A673 (cell line): ENCODE measurements around the gene NFIB. TPM values are rescaled to one million over a fixed set of nuclear protein-coding genes. Genes with fewer than 3 reads are reported as not detected.
A peak's percentile ranks its signal among the peaks of the same experiment; 100 is the strongest.

Experiments used
- BruUV-seq: library from RNA; stranded (reverse); fragments of 400-500 nt; replicated peaks from 2 replicates; lab custom pipeline; 2021; lab: Mats Ljungman, UMichigan
- CTCF ChIA-PET: fragments of 300-600 bp; sonication (Branson Sonifier 250); formaldehyde crosslinking; loops from one replicate; lab custom pipeline; 2022; ENCODE audit warnings: antibody characterized with exemption; lab: Charles Lee
- POLR2A ChIA-PET: fragments of 300-600 bp; sonication (Branson Sonifier 250); formaldehyde crosslinking; loops from one replicate; lab custom pipeline; 2022; ENCODE audit warnings: antibody characterized with exemption; ENCODE audit not compliant: low non-redundant PET; lab: Charles Lee
- DNase-seq: peaks from one replicate; pipeline ENCODE4 v3.0.0-alpha.2; 2015; ENCODE audit warnings: low spot score
- H3K27ac ChIP-seq: fragments of 200-600 bp; sonication (generic); 2 replicates; pipeline ENCODE4 v1.5.1; 2016; ENCODE audit warnings: mixed run types, low read depth, mild to moderate bottlenecking, mixed read lengths, antibody characterized with exemption, low read length; ENCODE audit not compliant: poor library complexity, severe bottlenecking
- H3K27me3 ChIP-seq: fragments of 200-600 bp; sonication (generic); replicated peaks from 2 replicates; pipeline ENCODE4 v1.6.1; 2017; ENCODE audit warnings: mixed run types, low read depth, mild to moderate bottlenecking, mixed read lengths, antibody characterized with exemption, low read length; ENCODE audit not compliant: insufficient read depth, poor library complexity
- H3K36me3 ChIP-seq: fragments of 200-600 bp; sonication (generic); 2 replicates; pipeline ENCODE4 v1.6.1; 2016; ENCODE audit warnings: mixed run types, mild to moderate bottlenecking, mixed read lengths, antibody characterized with exemption, low read length; ENCODE audit not compliant: insufficient read depth, poor library complexity, severe bottlenecking
- H3K4me1 ChIP-seq: fragments of 200-600 bp; sonication (generic); 2 replicates; pipeline ENCODE4 v1.6.1; 2017; ENCODE audit warnings: mixed run types, mild to moderate bottlenecking, mixed read lengths, antibody characterized with exemption, low read length; ENCODE audit not compliant: insufficient read depth, poor library complexity, severe bottlenecking
- H3K4me3 ChIP-seq: fragments of 200-600 bp; sonication (generic); 2 replicates; pipeline ENCODE4 v1.5.1; 2016; ENCODE audit warnings: low read depth, mixed run types, mild to moderate bottlenecking, mixed read lengths, low read length; ENCODE audit not compliant: poor library complexity, severe bottlenecking
- H3K9me3 ChIP-seq: fragments of 200-600 bp; sonication (generic); 2 replicates; pipeline ENCODE4 v1.6.1; 2016; ENCODE audit warnings: mixed run types, low read depth, mild to moderate bottlenecking, mixed read lengths, antibody characterized with exemption, low read length; ENCODE audit not compliant: poor library complexity, severe bottlenecking
- CTCF ChIP-seq: fragments of 300-800, 200-600 bp; sonication (generic); conservative IDR thresholded peaks from 2 replicates; pipeline ENCODE4 v1.5.1; 2017; ENCODE audit warnings: low read depth, mild to moderate bottlenecking, antibody characterized with exemption, low read length, moderate library complexity, mixed read lengths
- EZH2 ChIP-seq: fragments of 200-600 bp; sonication (generic); IDR thresholded peaks from 2 replicates; pipeline ENCODE4 v1.6.1; 2017; ENCODE audit warnings: borderline replicate concordance, low read depth, mild to moderate bottlenecking, mixed read lengths, antibody characterized with exemption, low read length; ENCODE audit not compliant: poor library complexity, severe bottlenecking
- intact Hi-C: fragments of 100-400 bp; cut with micrococcal nuclease; formaldehyde crosslinking; loops from one replicate; pipeline ENCODE4 v1.10.0; 2022; ENCODE audit not compliant: unreplicated experiment
- total RNA-seq: library from RNA; stranded (reverse); gene quantifications from 2 replicates; pipeline ENCODE4 v1.2.3, GENCODE V29; 2021

The NFIB gene
- total RNA-seq, 1 experiment from 2014 or later, result 41.2 TPM

- CTCF ChIA-PET, result no interaction called here
- Histone ChIP-seq H3K4me1 (peaks cover 32% of the 10 kb centered on the region), H3K27ac (no peak overlapping the region), H3K36me3 (no peaks in the 10 kb centered on the region), H3K27me3 (no peaks in the 10 kb centered on the region), H3K9me3 (no peaks in the 10 kb centered on the region), H3K4me3 (no peak overlapping the region)
- POLR2A ChIA-PET, result no interaction called here
- TF ChIP-seq EZH2, result no peak
- no peak for TF ChIP-seq CTCF
- no TSS peak for BruUV-seq
- intact Hi-C loops, result no loop called here
- peak; percentile 25 for DNase-seq
Measured at GRCh38 chr9:14243514-14244042, 70.4 kb downstream of the NFIB start.

- H3K4me3 ChIP-seq, result no peak overlapping the region
- H3K27ac ChIP-seq, result no peak overlapping the region
- DNase-seq, result no peak
- POLR2A ChIA-PET, result no interaction called here
- no peaks in the 10 kb centered on the region for H3K36me3 ChIP-seq
- no peak for TF ChIP-seq CTCF
- CTCF ChIA-PET, result no interaction called here
- peaks cover 36% of the 10 kb centered on the region for H3K4me1 ChIP-seq
- intact Hi-C loops, result no loop called here
- no peaks in the 10 kb centered on the region for H3K27me3 ChIP-seq
- no peaks in the 10 kb centered on the region for H3K9me3 ChIP-seq
- no TSS peak for BruUV-seq
Measured at GRCh38 chr9:14242150-14242805, 71.7 kb downstream of the NFIB start.

GRCh38 chr9:14240537-14240936, 73.4 kb downstream of the NFIB start:
- no TSS peak for BruUV-seq
- ChIA-PET POLR2A (no interaction called here), CTCF (no interaction called here)
- H3K36me3 ChIP-seq, result no peaks in the 10 kb centered on the region
- H3K27me3 ChIP-seq, result no peaks in the 10 kb centered on the region
- no peaks in the 10 kb centered on the region for H3K9me3 ChIP-seq
- DNase-seq, result no peak
- intact Hi-C loops, result no loop called here
- no peak overlapping the region for H3K27ac ChIP-seq
- no peak overlapping the region for H3K4me3 ChIP-seq
- H3K4me1 ChIP-seq, result peaks cover 36% of the 10 kb centered on the region
- TF ChIP-seq CTCF, result no peak
- TF ChIP-seq EZH2, result no peak
